B cell (primary cell): ENCODE results near the gene CACNG6. TPM values are rescaled to one million over a fixed set of nuclear protein-coding genes. Genes with fewer than 3 reads are reported as not detected.

ENCODE experiments used
- ATAC-seq: fragments of 200-7000 bp; cut with Tn5 transposase; one replicate; pipeline ENCODE4 v1.10.0; 2021; ENCODE audit warnings: low read depth, mild to moderate bottlenecking, moderate number of reproducible peaks, moderate library complexity
- CTCF ChIA-PET: fragments of 350-600 bp; sonication (Branson Sonifier 250); formaldehyde crosslinking; loops from one replicate; lab custom pipeline; 2021; ENCODE audit warnings: antibody characterized with exemption, inconsistent platforms; lab: Charles Lee
- POLR2A ChIA-PET: fragments of 350-600 bp; sonication (Branson Sonifier 250); formaldehyde crosslinking; loops from one replicate; lab custom pipeline; 2021; ENCODE audit warnings: antibody characterized with exemption; lab: Charles Lee
- DNase-seq: peaks from one replicate; pipeline ENCODE4 v3.0.0; 2013
- H2AFZ ChIP-seq: 2 replicates; pipeline ENCODE4 v1.6.1; 2012; ENCODE audit warnings: mild to moderate bottlenecking, low read depth, low read length; ENCODE audit not compliant: insufficient read depth, poor library complexity, severe bottlenecking
- H3K27ac ChIP-seq, 2 donors: 1 replicate in 1 of 2; 2 replicates in 1 of 2; pipeline ENCODE4 v1.5.1; 2012 to 2013; ENCODE audit warnings: low read length in 2 of 2, mild to moderate bottlenecking in 2 of 2, moderate library complexity in 1 of 2
- H3K27me3 ChIP-seq, 4 experiments: fragments of 200-600 bp in 1 of 4; sonication (generic) in 1 of 4; replicated peaks in 1 of 4; 1 replicate in 2 of 4; 2 replicates in 2 of 4; pipeline versions ENCODE4 v1.6.1 to v1.7.0; 2013 to 2016; ENCODE audit warnings: low read length in 3 of 4, mild to moderate bottlenecking in 2 of 4, mixed read lengths in 1 of 4, moderate library complexity in 1 of 4; ENCODE audit not compliant: insufficient read depth in 4 of 4, control insufficient read depth in 3 of 4; ENCODE audit errors: control extremely low read depth in 1 of 4
- H3K36me3 ChIP-seq, 2 experiments: replicated peaks in 1 of 2; 1 replicate in 1 of 2; 2 replicates in 1 of 2; pipeline versions ENCODE4 v1.6.1 to v1.7.1; 2013; ENCODE audit warnings: low read length in 1 of 2; ENCODE audit not compliant: insufficient read depth in 2 of 2, control insufficient read depth in 1 of 2; ENCODE audit errors: control extremely low read depth in 1 of 2, extremely low read depth in 1 of 2
- H3K4me1 ChIP-seq, 2 donors: fragments of 200-600 bp in 1 of 2; sonication (generic) in 1 of 2; 1 replicate in 1 of 2; 2 replicates in 1 of 2; pipeline versions ENCODE4 v1.5.1 to v1.6.1; 2013 to 2017; ENCODE audit warnings: low read length in 2 of 2; ENCODE audit not compliant: control insufficient read depth in 2 of 2, insufficient read depth in 2 of 2
- H3K4me2 ChIP-seq: replicated peaks from 2 replicates; pipeline ENCODE3; 2012; ENCODE audit warnings: mild to moderate bottlenecking, low read depth, low read length; ENCODE audit not compliant: poor library complexity, severe bottlenecking
- H3K4me3 ChIP-seq, 5 experiments: fragments of 200-600 bp in 1 of 5; sonication (generic) in 1 of 5; 1 replicate in 3 of 5; 2 replicates in 2 of 5; pipeline versions ENCODE4 v1.5.1 to v1.7.0; 2011 to 2016; ENCODE audit warnings: low read length in 4 of 5, mild to moderate bottlenecking in 4 of 5, low read depth in 2 of 5, control low read depth in 1 of 5, moderate library complexity in 1 of 5; ENCODE audit not compliant: insufficient read depth in 1 of 5; ENCODE audit errors: control extremely low read depth in 1 of 5, extremely low read depth in 1 of 5
- H3K79me2 ChIP-seq: fragments of 200-600 bp; sonication (generic); one replicate; pipeline ENCODE4 v1.6.0; 2016; ENCODE audit warnings: low read length; ENCODE audit not compliant: control insufficient read depth, insufficient read depth
- H3K9ac ChIP-seq: fragments of 200-600 bp; sonication (generic); 2 replicates; pipeline ENCODE4 v1.6.1; 2017; ENCODE audit warnings: mild to moderate bottlenecking, low read length, moderate library complexity
- H3K9me3 ChIP-seq, 3 donors: one replicate each; pipeline versions ENCODE4 v1.6.1 to v1.7.1; 2013; ENCODE audit warnings: low read length in 2 of 3; ENCODE audit not compliant: control insufficient read depth in 2 of 3, insufficient read depth in 1 of 3; ENCODE audit errors: control extremely low read depth in 1 of 3
- H4K20me1 ChIP-seq: 2 replicates; pipeline ENCODE4 v1.6.0; 2012; ENCODE audit warnings: mild to moderate bottlenecking, low read length; ENCODE audit not compliant: insufficient read depth, control insufficient read depth, poor library complexity, severe bottlenecking
- H3K27ac Mint-ChIP-seq: one replicate; pipeline ENCODE4 v1.8.0; 2021; ENCODE audit warnings: mixed read lengths
- H3K27me3 Mint-ChIP-seq: one replicate; pipeline ENCODE4 v1.8.0; 2021; ENCODE audit warnings: mixed read lengths
- H3K4me1 Mint-ChIP-seq: one replicate; pipeline ENCODE4 v1.8.0; 2021; ENCODE audit warnings: mixed read lengths
- H3K4me3 Mint-ChIP-seq: one replicate; pipeline ENCODE4 v1.8.0; 2021; ENCODE audit warnings: mixed read lengths
- H3K9me3 Mint-ChIP-seq: one replicate; pipeline ENCODE4 v1.8.0; 2022; ENCODE audit warnings: mixed read lengths; ENCODE audit not compliant: insufficient read depth
- EZH2 ChIP-seq: IDR thresholded peaks from 2 replicates; pipeline ENCODE4 v1.6.1; 2012; ENCODE audit warnings: borderline replicate concordance, low read depth, mild to moderate bottlenecking, moderate library complexity, low read length; ENCODE audit not compliant: insufficient read depth, poor library complexity, severe bottlenecking
- whole genome bisulfite sequencing: methylation state at CpG from one replicate; pipeline ENCODE4 v1.1.5; 2013; ENCODE audit warnings: missing lambda C conversion rate; ENCODE audit not compliant: insufficient coverage; 5-methylcytosine and 5-hydroxymethylcytosine counted together
- intact Hi-C: fragments of 100-400 bp; cut with micrococcal nuclease; formaldehyde crosslinking; loops from one replicate; pipeline ENCODE4 v1.10.0; 2022
- polyA plus RNA-seq: library from polyadenylated mRNA; depleted of rRNA; stranded (reverse); fragments of >200 nt; gene quantifications from 2 replicates; pipeline ENCODE4 v1.2.3, GENCODE V29; 2012
- total RNA-seq, 2 donors: library from RNA; stranded (reverse); fragments of 120-200 nt in 1 of 2; gene quantifications; 1 replicate in 1 of 2; 2 replicates in 1 of 2; pipeline versions ENCODE4 v1.2.3 to v1.2.4, GENCODE V29; 2013 to 2022
- TF ChIP-seq, protein P1 (sequence below): fragments of 200-600 bp; IDR thresholded peaks from one replicate; pipeline ENCODE4 v1.8.0; 2022; ENCODE audit warnings: antibody characterized with exemption, mild to moderate bottlenecking

The CACNG6 gene
- total and polyA plus RNA-seq, 2 donors (not counting 1 experiment from before 2014, with no cell fraction given): not detected

DNA sequence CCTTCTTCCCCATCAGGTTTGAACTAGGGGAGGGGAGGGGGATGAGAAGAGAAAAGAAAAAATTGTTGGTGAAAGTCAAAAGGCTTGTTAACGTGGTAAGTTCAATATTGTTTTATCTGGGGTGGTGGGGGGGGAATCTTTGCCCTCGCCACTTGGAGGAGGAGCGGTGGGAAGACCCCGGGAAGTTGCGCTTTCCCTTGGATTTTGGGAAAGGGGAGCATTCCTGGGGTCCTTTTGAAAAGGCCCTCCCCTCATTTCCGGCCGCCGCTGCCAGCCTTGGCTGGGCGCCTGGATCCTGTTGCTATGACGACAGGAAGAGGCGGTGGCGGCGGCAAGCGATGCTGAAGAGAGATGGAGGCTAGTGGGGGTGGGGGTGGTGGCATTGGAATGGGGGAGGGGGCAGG lies 33.3 kb upstream of the CACNG6 start:
- Mint-ChIP-seq H3K27ac (no peak overlapping the region), H3K27me3 (peaks cover 50% of the 10 kb centered on the region), H3K9me3 (no peaks in the 10 kb centered on the region), H3K4me1 (no peaks in the 10 kb centered on the region), H3K4me3 (no peak overlapping the region)
- Histone ChIP-seq H3K36me3 (no peaks in the 10 kb centered on the region), H3K9me3 (peaks cover 0 to 21% (median 2%) of the 10 kb centered on the region in 3 donors), H3K9ac (no peak overlapping the region), H3K27me3 (peaks cover 0 to 50% (median 21%) of the 10 kb centered on the region in 4 experiments), H3K79me2 (no peaks in the 10 kb centered on the region), H3K4me1 (peaks cover 0 to 3% of the 10 kb centered on the region in 2 donors), H4K20me1 (no peaks in the 10 kb centered on the region), H3K4me2 (no peak overlapping the region), H3K4me3 (no peak overlapping the region), H3K27ac (no peak overlapping the region), H2AFZ (no peak overlapping the region)
- TF ChIP-seq EZH2: no peak
- TF ChIP-seq, protein P1, sequence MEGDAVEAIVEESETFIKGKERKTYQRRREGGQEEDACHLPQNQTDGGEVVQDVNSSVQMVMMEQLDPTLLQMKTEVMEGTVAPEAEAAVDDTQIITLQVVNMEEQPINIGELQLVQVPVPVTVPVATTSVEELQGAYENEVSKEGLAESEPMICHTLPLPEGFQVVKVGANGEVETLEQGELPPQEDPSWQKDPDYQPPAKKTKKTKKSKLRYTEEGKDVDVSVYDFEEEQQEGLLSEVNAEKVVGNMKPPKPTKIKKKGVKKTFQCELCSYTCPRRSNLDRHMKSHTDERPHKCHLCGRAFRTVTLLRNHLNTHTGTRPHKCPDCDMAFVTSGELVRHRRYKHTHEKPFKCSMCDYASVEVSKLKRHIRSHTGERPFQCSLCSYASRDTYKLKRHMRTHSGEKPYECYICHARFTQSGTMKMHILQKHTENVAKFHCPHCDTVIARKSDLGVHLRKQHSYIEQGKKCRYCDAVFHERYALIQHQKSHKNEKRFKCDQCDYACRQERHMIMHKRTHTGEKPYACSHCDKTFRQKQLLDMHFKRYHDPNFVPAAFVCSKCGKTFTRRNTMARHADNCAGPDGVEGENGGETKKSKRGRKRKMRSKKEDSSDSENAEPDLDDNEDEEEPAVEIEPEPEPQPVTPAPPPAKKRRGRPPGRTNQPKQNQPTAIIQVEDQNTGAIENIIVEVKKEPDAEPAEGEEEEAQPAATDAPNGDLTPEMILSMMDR: no peak
- WGBS: 16% methylated on average over 4 of the region's 14 CpGs
- intact Hi-C loops: no loop called here
- CTCF ChIA-PET: no interaction called here
- DNase-seq (no peak), ATAC-seq (no peak)
- POLR2A ChIA-PET: no interaction called here

DNA sequence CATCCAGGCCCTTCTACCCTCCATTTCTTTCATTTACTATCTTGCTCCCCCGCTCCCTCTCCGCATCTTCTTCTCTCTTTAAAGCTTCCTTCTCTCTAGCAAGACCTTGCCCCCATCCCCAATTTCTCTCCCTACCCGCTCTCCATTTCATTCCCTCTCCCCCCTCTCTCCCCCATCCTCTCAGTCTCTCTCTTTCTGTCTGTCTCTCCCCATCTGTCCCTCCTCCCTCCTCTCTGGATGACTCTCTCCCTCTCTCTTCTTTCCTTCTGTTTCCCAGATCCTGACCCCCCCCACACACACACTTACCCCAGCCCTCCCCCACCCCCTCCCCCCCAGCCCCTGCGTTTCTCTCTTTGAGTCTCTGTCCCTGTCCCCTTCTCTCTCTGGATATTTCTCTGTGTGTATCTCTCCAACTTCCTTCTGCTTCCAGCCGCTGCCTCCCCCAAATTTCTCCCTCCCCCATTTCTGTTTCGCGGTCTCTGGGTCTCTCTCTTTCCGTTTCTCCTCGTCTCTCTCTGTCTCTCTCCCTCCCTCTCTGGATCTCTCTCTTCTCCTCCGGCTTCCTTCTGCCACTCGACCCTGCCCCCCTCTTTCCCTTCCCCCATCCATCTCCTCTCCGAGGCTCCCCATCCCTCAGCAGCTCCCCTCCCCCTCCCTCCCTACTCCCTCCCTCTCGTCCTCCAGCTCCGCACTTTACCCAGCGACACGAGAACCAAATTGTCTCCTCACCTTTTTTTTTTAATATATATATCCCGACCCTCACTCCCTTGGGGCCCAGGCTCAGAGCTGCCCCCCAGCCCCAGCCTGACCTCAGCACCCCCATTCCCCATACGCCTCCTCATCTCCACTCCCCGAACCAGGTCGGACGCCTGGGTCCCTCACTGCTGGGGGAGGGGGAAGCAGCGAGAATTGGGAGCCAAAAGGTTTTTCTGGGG lies 32.3 kb upstream of the CACNG6 start:
- Histone ChIP-seq H3K27me3 (peaks cover 0 to 52% (median 21%) of the 10 kb centered on the region in 4 experiments), H3K4me3 (no peak overlapping the region), H3K27ac (no peak overlapping the region), H4K20me1 (no peaks in the 10 kb centered on the region), H2AFZ (no peak overlapping the region), H3K4me1 (peaks cover 0 to 3% of the 10 kb centered on the region in 2 donors), H3K9me3 (peaks cover 0 to 20% (median 0%) of the 10 kb centered on the region in 3 donors), H3K36me3 (no peaks in the 10 kb centered on the region), H3K9ac (no peak overlapping the region), H3K4me2 (no peak overlapping the region), H3K79me2 (no peaks in the 10 kb centered on the region)
- ChIA-PET POLR2A (no interaction called here), CTCF (no interaction called here)
- TF ChIP-seq, protein P1: no peak
- no peak for TF ChIP-seq EZH2
- intact Hi-C loops: no loop called here
- DNase-seq (no peak), ATAC-seq (no peak)
- Mint-ChIP-seq H3K9me3 (no peaks in the 10 kb centered on the region), H3K27me3 (peaks cover 53% of the 10 kb centered on the region), H3K4me1 (no peaks in the 10 kb centered on the region), H3K4me3 (no peak overlapping the region), H3K27ac (no peak overlapping the region)
- under 1% methylated on average over 12 of the region's 22 CpGs for WGBS
